Osteoblast (primary cell): Measurements from ENCODE around the gene BTNL3. TPM values are rescaled to one million over a fixed set of nuclear protein-coding genes. Genes with fewer than 3 reads are reported as not detected.

Experiments
- DNase-seq: peaks from one replicate; pipeline ENCODE4 v3.0.0; 2011; ENCODE audit warnings: low spot score, mixed read lengths; ENCODE audit not compliant: insufficient read length; ENCODE audit errors: missing footprints
- H2AFZ ChIP-seq: 2 replicates; pipeline ENCODE4 v1.6.0; 2011; ENCODE audit warnings: mild to moderate bottlenecking, low read length
- H3K27ac ChIP-seq: 2 replicates; pipeline ENCODE4 v1.5.1; 2011; ENCODE audit warnings: mild to moderate bottlenecking, low read depth, low read length, moderate library complexity
- H3K27me3 ChIP-seq: 2 replicates; pipeline ENCODE4 v1.6.0; 2012; ENCODE audit warnings: mild to moderate bottlenecking, control low read depth, inconsistent platforms, low read length, moderate library complexity; ENCODE audit not compliant: insufficient read depth
- H3K36me3 ChIP-seq: 2 replicates; pipeline ENCODE4 v1.5.1; 2011; ENCODE audit warnings: mild to moderate bottlenecking, low read length, control low read depth, moderate library complexity; ENCODE audit not compliant: insufficient read depth
- H3K4me1 ChIP-seq: 2 replicates; pipeline ENCODE4 v1.5.1; 2011; ENCODE audit warnings: mild to moderate bottlenecking, low read length, control low read depth, moderate library complexity; ENCODE audit not compliant: insufficient read depth
- H3K4me2 ChIP-seq: 2 replicates; pipeline ENCODE4 v1.6.0; 2011; ENCODE audit warnings: mild to moderate bottlenecking, low read length; ENCODE audit not compliant: insufficient read depth
- H3K4me3 ChIP-seq: fragments of 200-600 bp; sonication (generic); 3 replicates; pipeline ENCODE4 v1.5.1; 2012; ENCODE audit warnings: mild to moderate bottlenecking, low read length, inconsistent platforms; ENCODE audit not compliant: insufficient read depth
- H3K79me2 ChIP-seq: 2 replicates; pipeline ENCODE4 v1.6.0; 2012; ENCODE audit warnings: mild to moderate bottlenecking, low read length, control low read depth, inconsistent platforms; ENCODE audit not compliant: insufficient read depth
- H3K9me3 ChIP-seq: 2 replicates; pipeline ENCODE4 v1.5.1; 2011; ENCODE audit warnings: low read depth, low read length, control low read depth
- H4K20me1 ChIP-seq: 2 replicates; pipeline ENCODE4 v1.6.0; 2012; ENCODE audit warnings: mild to moderate bottlenecking, low read length, control low read depth; ENCODE audit not compliant: insufficient read depth
- total RNA-seq: library from RNA; depleted of rRNA; stranded (reverse); fragments of >200 nt; gene quantifications from 2 replicates; pipeline ENCODE4 v1.2.3, GENCODE V29; 2012
- TF ChIP-seq, protein P1 (sequence below): IDR thresholded peaks from 2 replicates; pipeline ENCODE4 v1.5.1; 2011; ENCODE audit warnings: mild to moderate bottlenecking, low read depth, low read length, moderate library complexity; ENCODE audit errors: extremely low read depth

The BTNL3 gene
- total RNA-seq, 1 donor = not detected

DNA sequence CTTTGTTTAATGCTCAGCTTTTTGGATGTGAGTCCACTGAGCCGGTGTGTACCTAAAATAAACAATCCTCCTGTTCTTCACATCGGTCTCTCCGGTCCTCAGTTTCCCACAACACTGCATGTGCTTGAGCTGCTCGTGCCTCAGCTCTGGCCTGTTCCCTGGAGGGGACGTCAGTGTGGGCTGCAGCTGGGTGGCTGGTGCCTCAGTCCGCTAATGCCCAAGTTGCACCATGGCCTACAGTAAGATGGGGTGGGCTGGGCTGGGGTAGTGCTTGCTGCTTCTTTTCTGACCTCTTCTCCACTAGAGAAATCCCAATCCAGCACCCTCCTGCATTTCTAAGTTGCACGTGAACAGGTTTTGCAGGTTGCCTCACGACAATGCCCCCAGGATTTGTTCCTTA is 50.8 kb downstream of the BTNL3 start:
- Histone ChIP-seq H3K4me3 (no peak overlapping the region), H3K79me2 (no peaks in the 10 kb centered on the region), H3K4me1 (no peaks in the 10 kb centered on the region), H3K4me2 (no peak overlapping the region), H3K36me3 (no peaks in the 10 kb centered on the region), H3K9me3 (no peaks in the 10 kb centered on the region), H4K20me1 (no peaks in the 10 kb centered on the region), H3K27me3 (peaks cover 9% of the 10 kb centered on the region), H3K27ac (no peak overlapping the region), H2AFZ (no peak overlapping the region)
- TF ChIP-seq, protein P1, sequence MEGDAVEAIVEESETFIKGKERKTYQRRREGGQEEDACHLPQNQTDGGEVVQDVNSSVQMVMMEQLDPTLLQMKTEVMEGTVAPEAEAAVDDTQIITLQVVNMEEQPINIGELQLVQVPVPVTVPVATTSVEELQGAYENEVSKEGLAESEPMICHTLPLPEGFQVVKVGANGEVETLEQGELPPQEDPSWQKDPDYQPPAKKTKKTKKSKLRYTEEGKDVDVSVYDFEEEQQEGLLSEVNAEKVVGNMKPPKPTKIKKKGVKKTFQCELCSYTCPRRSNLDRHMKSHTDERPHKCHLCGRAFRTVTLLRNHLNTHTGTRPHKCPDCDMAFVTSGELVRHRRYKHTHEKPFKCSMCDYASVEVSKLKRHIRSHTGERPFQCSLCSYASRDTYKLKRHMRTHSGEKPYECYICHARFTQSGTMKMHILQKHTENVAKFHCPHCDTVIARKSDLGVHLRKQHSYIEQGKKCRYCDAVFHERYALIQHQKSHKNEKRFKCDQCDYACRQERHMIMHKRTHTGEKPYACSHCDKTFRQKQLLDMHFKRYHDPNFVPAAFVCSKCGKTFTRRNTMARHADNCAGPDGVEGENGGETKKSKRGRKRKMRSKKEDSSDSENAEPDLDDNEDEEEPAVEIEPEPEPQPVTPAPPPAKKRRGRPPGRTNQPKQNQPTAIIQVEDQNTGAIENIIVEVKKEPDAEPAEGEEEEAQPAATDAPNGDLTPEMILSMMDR = no peak
- DNase-seq = no peak

DNA sequence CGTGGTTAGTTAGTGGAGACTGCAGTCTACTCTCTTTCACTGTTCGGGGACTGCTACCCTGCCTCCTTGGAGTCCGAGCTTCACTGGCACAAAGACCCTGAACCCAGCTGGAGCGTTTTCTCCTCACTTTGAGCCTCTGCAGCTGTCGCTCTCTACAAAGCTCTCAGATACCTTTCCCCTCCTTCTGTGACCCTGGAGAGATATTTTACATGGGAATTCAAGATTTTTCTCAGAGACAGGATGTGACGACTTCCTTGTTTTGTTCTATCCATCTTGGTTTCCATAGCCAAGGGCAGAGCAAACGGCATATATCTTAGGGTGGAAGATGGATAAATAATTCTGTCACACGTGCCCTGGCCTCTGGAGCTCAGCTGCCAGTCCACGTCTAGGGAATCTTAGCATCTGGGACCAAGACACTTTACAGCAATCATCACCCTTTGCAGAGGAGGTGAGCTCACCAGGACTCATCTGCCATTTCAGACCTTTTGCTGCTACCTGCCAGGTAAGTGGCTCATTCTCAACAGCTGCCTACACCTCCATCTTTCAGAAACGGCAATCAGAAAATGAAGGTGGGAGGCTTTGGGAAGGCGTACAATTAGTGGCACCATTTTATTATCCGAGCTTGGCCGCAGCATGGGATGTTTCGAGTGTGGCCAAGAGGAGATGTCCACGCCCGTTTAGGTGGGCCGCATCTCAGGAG is 51.4 kb downstream of the BTNL3 start, which contains the start of gene BTNL9:
Gene BTNL9, plus strand, starts transcription at position 336 of the 700 bp plus-strand sequence. CDS start 5,224 bp downstream, outside the sequence.
- Histone ChIP-seq H3K4me2 (no peak within 1 kb of the TSS), H3K4me1 (no peaks in the 10 kb centered on the region), H3K79me2 (no peaks in the 10 kb centered on the region), H4K20me1 (no peaks in the 10 kb centered on the region), H3K27me3 (peaks cover 9% of the 10 kb centered on the region), H3K4me3 (no peak within 1 kb of the TSS), H2AFZ (no peak within 1 kb of the TSS), H3K36me3 (no peaks in the 10 kb centered on the region), H3K9me3 (no peaks in the 10 kb centered on the region), H3K27ac (no peak within 1 kb of the TSS)
- no peak for DNase-seq
- TF ChIP-seq, protein P1 = no peak

DNA sequence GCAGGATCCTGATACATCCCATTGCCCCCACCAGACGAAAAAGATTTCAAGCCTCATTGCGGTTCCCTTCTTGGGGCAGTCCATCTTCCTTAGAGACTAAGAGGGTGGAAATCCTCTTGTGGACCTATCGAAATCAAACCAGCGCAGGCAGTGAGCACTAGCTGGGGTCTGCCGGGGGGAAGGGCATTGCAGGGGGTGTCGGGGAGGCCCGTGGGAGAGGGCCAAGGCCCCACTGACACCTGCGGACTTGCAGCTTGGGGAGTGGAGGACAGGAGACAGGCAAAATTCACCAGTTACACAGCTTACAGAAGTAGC is 51.9 kb downstream of the BTNL3 start:
- Histone ChIP-seq H4K20me1 (no peaks in the 10 kb centered on the region), H3K9me3 (no peaks in the 10 kb centered on the region), H3K4me2 (no peak overlapping the region), H3K27me3 (peaks cover 9% of the 10 kb centered on the region), H3K4me1 (no peaks in the 10 kb centered on the region), H3K4me3 (no peak overlapping the region), H3K36me3 (no peaks in the 10 kb centered on the region), H2AFZ (no peak overlapping the region), H3K79me2 (no peaks in the 10 kb centered on the region), H3K27ac (no peak overlapping the region)
- no peak for DNase-seq
- TF ChIP-seq, protein P1 = no peak

DNA sequence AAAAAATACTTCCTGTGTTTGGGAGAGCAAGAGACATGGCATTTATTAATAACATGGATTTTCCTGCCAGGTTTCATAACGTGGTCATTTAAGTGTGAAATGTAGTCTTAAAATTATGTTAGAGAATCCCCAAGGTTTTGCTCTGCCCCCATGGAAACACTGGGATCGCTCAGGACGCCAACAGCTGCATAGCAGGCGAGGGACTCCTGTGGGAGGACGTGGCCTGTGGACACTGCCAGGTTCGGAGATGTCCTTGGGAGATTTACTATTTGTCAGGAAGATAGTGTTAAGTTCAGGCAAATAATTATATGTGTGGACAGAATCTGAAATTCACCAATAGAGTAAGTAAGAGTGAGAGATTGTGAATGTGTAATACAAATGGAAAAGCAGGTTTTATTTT is 52.4 kb downstream of the BTNL3 start:
- Histone ChIP-seq H3K27ac (no peak overlapping the region), H3K27me3 (peaks cover 9% of the 10 kb centered on the region), H3K9me3 (no peaks in the 10 kb centered on the region), H3K36me3 (no peaks in the 10 kb centered on the region), H3K79me2 (no peaks in the 10 kb centered on the region), H3K4me2 (no peak overlapping the region), H4K20me1 (no peaks in the 10 kb centered on the region), H3K4me3 (no peak overlapping the region), H3K4me1 (no peaks in the 10 kb centered on the region), H2AFZ (no peak overlapping the region)
- TF ChIP-seq, protein P1 = no peak
- DNase-seq = no peak
